ENCODE data around the gene ARRB1. TPM values are rescaled to one million over a fixed set of nuclear protein-coding genes. Genes with fewer than 3 reads are reported as not detected.

The ARRB1 gene
- total and polyA plus RNA-seq, 9 of the 15 experiments (the other 6 are each of a cell fraction or from before 2014, with no cell fraction given): 6.6 to 45.4 (median 28.5) TPM

- Histone ChIP-seq H3K9me1 (ENCODE audit: control insufficient read depth, insufficient read depth, low read length) (no peaks in the 10 kb centered on the region), H3K36me3 (ENCODE audit: control insufficient read depth, insufficient read depth, low read length) (peaks cover 17% of the 10 kb centered on the region; the same call in 1 of the 3 replicates), H3K27me3 (ENCODE audit: control insufficient read depth in 2 of 2, insufficient read depth in 2 of 2, low read length in 2 of 2) (no peaks in the 10 kb centered on the region), H3K27ac (ENCODE audit: extremely low read depth, low read depth, low read length) (peak overlapping the region; percentile 81), H3K79me2 (ENCODE audit: control insufficient read depth, insufficient read depth, low read length) (peaks cover 55% of the 10 kb centered on the region), H2AFZ (ENCODE audit: low read depth, low read length) (peak overlapping the region; percentile 89), H3K4me3 (peak overlapping the region; percentile 69), H3K4me2 (ENCODE audit: insufficient read depth, low read length) (peak overlapping the region; percentile 100), H3K9me3 (replicated peaks; ENCODE audit: control insufficient read depth, insufficient read depth, low read depth, low read length) (no peaks in the 10 kb centered on the region), H3K4me1 (replicated peaks in 1 of 2; ENCODE audit: control insufficient read depth in 2 of 2, insufficient read depth in 2 of 2, low read length in 2 of 2) (peaks cover 43 to 59% of the 10 kb centered on the region in 2 experiments), H3K9ac (ENCODE audit: insufficient read depth in 1 of 2, low read depth in 2 of 2, low read length in 2 of 2) (peak overlapping the region; percentile 86 to 99), H4K20me1 (replicated peaks; ENCODE audit: control insufficient read depth, insufficient read depth, low read length) (no peaks in the 10 kb centered on the region; the same call in 1 of the 2 replicates)
- TSS peak; percentile 38 for BruUV-seq (replicated peaks)
- WGBS (ENCODE audit: insufficient coverage, low coverage, missing lambda C conversion rate): 15% methylated on average over 33 of the region's 47 CpGs
- in situ Hi-C loops (cut with MboI): no loop called here
- ATAC-seq: peak; percentile 59
- intact Hi-C loops (cut with micrococcal nuclease): no loop called here
- peak; percentile 61 to 74 (median 65) for DNase-seq (ENCODE audit: extremely low read depth in 1 of 4, low spot score in 3 of 4)
- ChIA-PET POLR2A (interaction anchor here (0.5 to 2.2 kb wide), 6 partner anchors 11 to 218 kb away, joined by 3 to 7 read pairs (median 4); no protein-coding TSS in a partner anchor), CTCF (ENCODE audit: low intra/inter-chr PET ratio) (no interaction called here)
- no peak for FAIRE-seq
- TF ChIP-seq CTCF (IDR thresholded peaks at IDR 0.05 in 2 of 3, conservative IDR thresholded peaks at IDR 0.05 in 1 of 3; ENCODE audit: insufficient read depth in 2 of 3, low read depth in 1 of 3, low read length in 3 of 3): peak; percentile 52 to 85 (median 60)
- peak; percentile 50; the same call in 1 of the 2 replicates for TF ChIP-seq HDAC2 (IDR thresholded peaks at IDR 0.05)
- TF ChIP-seq E2F5 (CRISPR knock-in tag; IDR thresholded peaks at IDR 0.05): no peak
- peak; percentile 24; the same call in 1 of the 2 replicates for TF ChIP-seq CTBP1 (IDR thresholded peaks at IDR 0.05; ENCODE audit: borderline replicate concordance)
- no peak for TF ChIP-seq CBX3 (IDR thresholded peaks at IDR 0.05; ENCODE audit: borderline replicate concordance in 1 of 2, low read length in 2 of 2)
- TF ChIP-seq ZNF766 (CRISPR knock-in tag; conservative IDR thresholded peaks at IDR 0.05): peak; percentile 18; the same call in 1 of the 2 replicates
- no peak for TF ChIP-seq ATF1 (CRISPR knock-in tag; IDR thresholded peaks at IDR 0.05)
- peak; percentile 27; the same call in 1 of the 2 replicates for TF ChIP-seq ATF1 (tag; IDR thresholded peaks at IDR 0.05)
- TF ChIP-seq STAG1 (CRISPR knock-in tag; IDR thresholded peaks at IDR 0.05; ENCODE audit: borderline replicate concordance): 0 out of 2 replicates have a peak, but pooled peaks have one; percentile 12
- TF ChIP-seq SAP30 (IDR thresholded peaks at IDR 0.05; ENCODE audit: borderline replicate concordance, insufficient read depth, low read depth, low read length, poor library complexity, severe bottlenecking): peak; percentile 80
- TF ChIP-seq SMARCA5 (IDR thresholded peaks at IDR 0.05): peak; percentile 68; the same call in 1 of the 2 replicates
- peak; percentile 59 for TF ChIP-seq ARID4B (CRISPR knock-in tag; IDR thresholded peaks at IDR 0.05)
- TF ChIP-seq ZFP36 (IDR thresholded peaks at IDR 0.05; ENCODE audit: low read depth, low read length, partially characterized antibody): no peak
- TF ChIP-seq SP1 (CRISPR knock-in tag; IDR thresholded peaks at IDR 0.05): peak; percentile 57
Measured at GRCh38 chr11:75350743-75351540, 519 bp downstream of the ARRB1 start.
